HG03457 (cell line): Measurements from ENCODE around the gene MCUR1.
"Not testable (repeated sequence)": the region's sequence is repeated elsewhere in the genome, so short reads cannot be mapped to it uniquely, and the experiment has no call there.

Source experiments
- ATAC-seq: cut with Tn5 transposase; IDR thresholded peaks from one replicate; pipeline ENCODE4 v1.9.1; 2021; ENCODE audit warnings: moderate number of reproducible peaks; ENCODE audit not compliant: unreplicated experiment

Gene MCUR1

GRCh38 chr6:13780162-13780561 is 34.2 kb downstream of the MCUR1 start:
- ATAC-seq: not testable (repeated sequence)

- no peak for ATAC-seq
Observed at GRCh38 chr6:13778028-13778427, 36.3 kb downstream of the MCUR1 start.

- no peak for ATAC-seq
Observed at GRCh38 chr6:13776602-13777001, 37.8 kb downstream of the MCUR1 start.

GRCh38 chr6:13775466-13775865 is 38.9 kb downstream of the MCUR1 start:
- ATAC-seq: not testable (repeated sequence)

- ATAC-seq: not testable (repeated sequence)
Observed at GRCh38 chr6:13772358-13773030, 41.9 kb downstream of the MCUR1 start.

GRCh38 chr6:13769655-13770053 is 44.7 kb downstream of the MCUR1 start:
- no peak for ATAC-seq

GRCh38 chr6:13769034-13769654 is 45.2 kb downstream of the MCUR1 start:
- ATAC-seq: no peak

- no peak for ATAC-seq
Observed at GRCh38 chr6:13767121-13767808, 47.1 kb downstream of the MCUR1 start.

GRCh38 chr6:13766201-13766634 is 48.1 kb downstream of the MCUR1 start:
- no peak for ATAC-seq

- ATAC-seq: no peak
Observed at GRCh38 chr6:13765570-13765969, 48.8 kb downstream of the MCUR1 start.

GRCh38 chr6:13764996-13765395 is 49.4 kb downstream of the MCUR1 start:
- no peak for ATAC-seq

GRCh38 chr6:13763740-13764381 is 50.5 kb downstream of the MCUR1 start:
- ATAC-seq: no peak

- ATAC-seq: no peak
Observed at GRCh38 chr6:13762611-13763441, 51.5 kb downstream of the MCUR1 start.

- no peak for ATAC-seq
Observed at GRCh38 chr6:13761361-13762036, 52.9 kb downstream of the MCUR1 start.

- ATAC-seq: no peak
Observed at GRCh38 chr6:13760307-13761304, 53.8 kb downstream of the MCUR1 start.

GRCh38 chr6:13759025-13759424 is 55.3 kb downstream of the MCUR1 start:
- no peak for ATAC-seq

GRCh38 chr6:13754644-13755043 is 59.7 kb downstream of the MCUR1 start:
- ATAC-seq: no peak

- no peak for ATAC-seq
Observed at GRCh38 chr6:13743736-13744127, 70.6 kb downstream of the MCUR1 start.
